K562 (cell line): ENCODE data around the gene GPC2. TPM values are rescaled to one million over a fixed set of nuclear protein-coding genes. Genes with fewer than 3 reads are reported as not detected.

Experiments used
- CBX5 ChIP-seq: IDR thresholded peaks from 2 replicates; pipeline ENCODE4 v1.6.1; 2014; ENCODE audit warnings: low read depth, borderline replicate concordance
- E2F3 ChIP-seq: fragments of 250-450 bp; sonication (Bioruptor Pico); IDR thresholded peaks from 2 replicates; pipeline ENCODE4 v1.4.0; 2020; ENCODE audit warnings: mild to moderate bottlenecking
- FUS ChIP-seq: fragments of 200-400 bp; formaldehyde crosslinking; optimal IDR thresholded peaks from 2 replicates; pipeline ENCODE3; 2017; ENCODE audit warnings: low read depth, low read length
- GTF2B ChIP-seq: IDR thresholded peaks from 2 replicates; pipeline ENCODE4 v1.6.1; 2011; ENCODE audit not compliant: insufficient read length; ENCODE audit errors: extremely low read depth
- GTF2E2 ChIP-seq: fragments of 200-800 bp; sonication (Bioruptor generic); IDR thresholded peaks from 2 replicates; pipeline ENCODE4 v1.6.1; 2016; ENCODE audit warnings: missing genetic modification characterization, missing compliant biosample characterization
- HNRNPL ChIP-seq: fragments of 200-400 bp; formaldehyde crosslinking; IDR thresholded peaks from 2 replicates; pipeline ENCODE4 v1.6.1; 2017; ENCODE audit warnings: low read depth, mild to moderate bottlenecking, low read length
- HNRNPLL ChIP-seq: fragments of 200-400 bp; formaldehyde crosslinking; IDR thresholded peaks from 2 replicates; pipeline ENCODE4 v1.6.1; 2017; ENCODE audit warnings: low read length, low read depth, mild to moderate bottlenecking; ENCODE audit not compliant: poor library complexity, severe bottlenecking
- MECOM ChIP-seq: fragments of 250-450 bp; sonication (Bioruptor Pico); IDR thresholded peaks from 2 replicates; pipeline ENCODE4 v1.8.0; 2022; ENCODE audit warnings: inconsistent platforms
- MTA3 ChIP-seq: fragments of 450-650 bp; formaldehyde crosslinking; IDR thresholded peaks from 2 replicates; pipeline ENCODE4 v1.6.1; 2017; ENCODE audit warnings: mild to moderate bottlenecking, borderline replicate concordance
- TAF1 ChIP-seq: IDR thresholded peaks from 2 replicates; pipeline ENCODE4 v1.6.1; 2011; ENCODE audit warnings: mild to moderate bottlenecking, low read length, moderate library complexity; ENCODE audit not compliant: insufficient read depth, control insufficient read depth, severe bottlenecking; ENCODE audit errors: extremely low read depth
- TRIM25 ChIP-seq: fragments of 450-650 bp; IDR thresholded peaks from 2 replicates; pipeline ENCODE4 v1.7.0; 2016; ENCODE audit warnings: borderline replicate concordance
- ZBTB9 ChIP-seq: fragments of 450-650 bp; formaldehyde crosslinking; IDR thresholded peaks from 2 replicates; pipeline ENCODE4 v1.4.0; 2020; ENCODE audit warnings: mild to moderate bottlenecking, moderate library complexity
- ZKSCAN1 ChIP-seq: fragments of 150-350 bp; IDR thresholded peaks from 2 replicates; pipeline ENCODE4 v1.6.1; 2016; ENCODE audit warnings: low read depth, low read length
- ZMIZ1 ChIP-seq, 2 experiments: fragments of 150-350 bp in 1 of 2; IDR thresholded peaks; 2 replicates each; pipeline ENCODE4 v1.6.1; 2012 to 2016; ENCODE audit warnings: low read depth in 2 of 2, low read length in 2 of 2, mild to moderate bottlenecking in 1 of 2, moderate library complexity in 1 of 2
- ZNF444 ChIP-seq: fragments of 250-450 bp; sonication (Bioruptor Pico); IDR thresholded peaks from 2 replicates; pipeline ENCODE4 v1.4.0; 2020; ENCODE audit warnings: mild to moderate bottlenecking, moderate library complexity
- ZNF644 ChIP-seq: fragments of 200-800 bp; sonication (Bioruptor generic); IDR thresholded peaks from 2 replicates; pipeline ENCODE4 v1.6.1; 2016; ENCODE audit warnings: low read depth, missing genetic modification characterization, missing compliant biosample characterization
- polyA plus RNA-seq, 8 experiments: library from polyadenylated mRNA; depleted of rRNA in 4 of 8; stranded (reverse) in 5 of 8; unstranded in 3 of 8; fragments of >200 nt; fragmentation: Nextera tagmentation in 2 of 8; fragmentation: Illumina TruSeq in 1 of 8; extraction: Ambion mirVana in 2 of 8; extraction: Trizol in 1 of 8; gene quantifications; 2 replicates each; pipeline versions ENCODE4 v1.2.1 to v1.2.3, GENCODE V29; 2011 to 2014; ENCODE audit warnings: inconsistent platforms in 1 of 8, missing spikeins in 1 of 8
- total RNA-seq, 7 experiments: library from RNA; depleted of rRNA in 6 of 7; stranded (reverse); fragments of >200 nt in 6 of 7; fragmentation: Illumina TruSeq in 2 of 7; extraction: Trizol in 2 of 7; gene quantifications; 2 replicates each; pipeline versions ENCODE4 v1.2.1 to v1.2.3, GENCODE V29; 2011 to 2021; ENCODE audit warnings: low replicate concordance in 1 of 7

GPC2 gene
- total and polyA plus RNA-seq, 9 of the 15 experiments (the other 6 are each of a cell fraction or from before 2014, with no cell fraction given) = 0.06 to 7.7 (median 1.4) TPM; not detected in 1

GRCh38 chr7:100126239-100126930 is 50.8 kb downstream of the GPC2 start (continued):
- TF ChIP-seq HNRNPL (no peak), GTF2B (no peak), MTA3 (no peak; the same call in 1 of the 2 replicates), MECOM (peak; percentile 32; the same call in 1 of the 2 replicates), GTF2E2 (no peak), TRIM25 (no peak), FUS (no peak), TAF1 (no peak), ZKSCAN1 (no peak), ZMIZ1 (IDR thresholded peaks at IDR 0.05; ENCODE audit: low read depth in 2 of 2, low read length in 2 of 2) (no peak), HNRNPLL (no peak), ZNF444 (CRISPR knock-in tag) (no peak), ZBTB9 (CRISPR knock-in tag) (no peak), E2F3 (CRISPR knock-in tag) (peak; percentile 80), CBX5 (no peak), ZNF644 (tag) (no peak)
